OCI-LY7 (cell line): ENCODE data around the gene LINS1.
A peak's percentile ranks its signal among the peaks of the same experiment; 100 is the strongest.

ENCODE experiments used
- EZH2phosphoT487 ChIP-seq: fragments of 200-600 bp; sonication (generic); IDR thresholded peaks from 2 replicates; pipeline ENCODE4 v1.6.1; 2018; ENCODE audit warnings: low read depth, borderline replicate concordance, mild to moderate bottlenecking, mixed run types, antibody characterized with exemption, low read length, moderate library complexity, mixed read lengths
- TF ChIP-seq, protein P1 (sequence below): fragments of 200-600 bp; sonication (generic); conservative IDR thresholded peaks from 2 replicates; pipeline ENCODE4 v1.5.1; 2014; ENCODE audit warnings: mild to moderate bottlenecking, antibody characterized with exemption, low read length, moderate library complexity, mixed read lengths

DNA sequence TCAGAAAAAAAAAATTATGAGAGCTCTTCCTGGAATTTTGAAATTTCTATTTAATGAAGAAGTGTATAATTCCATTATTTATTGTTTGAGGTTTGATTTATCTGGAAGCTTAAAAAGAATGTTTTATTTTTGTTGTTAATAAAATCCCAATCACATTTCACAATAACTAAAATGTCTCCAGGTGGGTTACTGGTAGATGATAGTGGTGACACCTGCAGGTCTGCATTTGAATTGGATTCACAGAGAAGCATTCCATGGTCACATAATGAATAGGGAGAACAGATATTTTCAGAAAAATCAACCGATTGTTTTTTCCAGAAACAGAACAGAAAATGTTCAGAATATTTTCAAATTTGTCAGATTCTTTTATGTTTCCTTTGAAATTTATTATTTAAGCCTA, 48.7 kb upstream of the LINS1 start:
- TF ChIP-seq, protein P1, sequence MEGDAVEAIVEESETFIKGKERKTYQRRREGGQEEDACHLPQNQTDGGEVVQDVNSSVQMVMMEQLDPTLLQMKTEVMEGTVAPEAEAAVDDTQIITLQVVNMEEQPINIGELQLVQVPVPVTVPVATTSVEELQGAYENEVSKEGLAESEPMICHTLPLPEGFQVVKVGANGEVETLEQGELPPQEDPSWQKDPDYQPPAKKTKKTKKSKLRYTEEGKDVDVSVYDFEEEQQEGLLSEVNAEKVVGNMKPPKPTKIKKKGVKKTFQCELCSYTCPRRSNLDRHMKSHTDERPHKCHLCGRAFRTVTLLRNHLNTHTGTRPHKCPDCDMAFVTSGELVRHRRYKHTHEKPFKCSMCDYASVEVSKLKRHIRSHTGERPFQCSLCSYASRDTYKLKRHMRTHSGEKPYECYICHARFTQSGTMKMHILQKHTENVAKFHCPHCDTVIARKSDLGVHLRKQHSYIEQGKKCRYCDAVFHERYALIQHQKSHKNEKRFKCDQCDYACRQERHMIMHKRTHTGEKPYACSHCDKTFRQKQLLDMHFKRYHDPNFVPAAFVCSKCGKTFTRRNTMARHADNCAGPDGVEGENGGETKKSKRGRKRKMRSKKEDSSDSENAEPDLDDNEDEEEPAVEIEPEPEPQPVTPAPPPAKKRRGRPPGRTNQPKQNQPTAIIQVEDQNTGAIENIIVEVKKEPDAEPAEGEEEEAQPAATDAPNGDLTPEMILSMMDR, result peak; percentile 70
- no peak for TF ChIP-seq EZH2phosphoT487
